Left lung (tissue), 10 donors: Measurements from ENCODE around the gene IGF1R. TPM values are rescaled to one million over a fixed set of nuclear protein-coding genes. Genes with fewer than 3 reads are reported as not detected.
"Not testable (repeated sequence)": the region's sequence is repeated elsewhere in the genome, so short reads cannot be mapped to it uniquely, and the experiment has no call there.

Experiments
- ATAC-seq: fragments of 200-7000 bp; cut with Tn5 transposase; one replicate; pipeline ENCODE4 v1.9.1; 2020; ENCODE audit warnings: moderate library complexity
- DNase-seq, 4 donors: peaks; one replicate each; pipeline ENCODE4 v3.0.0-alpha.2; 2013 to 2020
- H3K27ac ChIP-seq, 2 donors: fragments of 200-600 bp; sonication (generic) in 1 of 2; one replicate each; pipeline versions ENCODE4 v1.5.0 to v1.8.0; 2020 to 2021
- H3K27me3 ChIP-seq, 2 donors: fragments of 200-600 bp; sonication (generic) in 1 of 2; one replicate each; pipeline versions ENCODE4 v1.5.0 to v1.8.0; 2020 to 2021
- H3K36me3 ChIP-seq, 2 donors: fragments of 200-600 bp; sonication (generic) in 1 of 2; one replicate each; pipeline versions ENCODE4 v1.5.0 to v1.8.0; 2020 to 2021
- H3K4me1 ChIP-seq, 2 donors: fragments of 200-600 bp; one replicate each; pipeline ENCODE4 v1.8.0; 2021
- H3K4me3 ChIP-seq, 2 donors: fragments of 200-600 bp; sonication (generic) in 1 of 2; one replicate each; pipeline versions ENCODE4 v1.5.0 to v1.8.0; 2020 to 2021; ENCODE audit warnings: mild to moderate bottlenecking in 1 of 2
- H3K9me3 ChIP-seq, 2 donors: fragments of 200-600 bp; sonication (generic) in 1 of 2; one replicate each; pipeline versions ENCODE4 v1.5.0 to v1.8.0; 2020 to 2021
- CTCF ChIP-seq, 2 donors: fragments of 200-600 bp; sonication (generic) in 1 of 2; IDR thresholded peaks; one replicate each; pipeline versions ENCODE4 v1.5.0 to v1.8.0; 2021; ENCODE audit warnings: antibody characterized with exemption in 2 of 2
- intact Hi-C, 2 donors: fragments of 100-400 bp; cut with DNase I; formaldehyde crosslinking; loops; one replicate each; pipeline versions ENCODE4 v1.11.2 to v1.14.2; 2022
- polyA plus RNA-seq, 6 donors: library from polyadenylated mRNA; unstranded; fragments of 120-200 nt; gene quantifications; one replicate each; pipeline ENCODE4 v1.2.1, GENCODE V29; 2013; ENCODE audit not compliant: insufficient read length in 6 of 6
- total RNA-seq, 2 donors: library from RNA; stranded (reverse); fragmentation: NEBNext Ultra II Directional; extraction: Animal tissue kit (Norgen Biotek cat#: 25700); gene quantifications; one replicate each; pipeline ENCODE4 v1.2.1, GENCODE V29; 2021
- donor health status: DM: no; HTN: yes; CAD: no.
- donor health status: DM: no; HTN: no; CAD: no.

The IGF1R gene
- total and polyA plus RNA-seq, 8 donors: 32.0 to 41.0 (median 37.0) TPM

- no peak for ATAC-seq
- H3K27me3 ChIP-seq: no peaks in the 10 kb centered on the region
- H3K27ac ChIP-seq: no peak overlapping the region
- no peak for DNase-seq
- H3K36me3 ChIP-seq: peaks cover 0 to 67% of the 10 kb centered on the region in 2 donors
- H3K4me1 ChIP-seq: peaks cover 0 to 15% of the 10 kb centered on the region in 2 donors
- H3K9me3 ChIP-seq: peaks cover 0 to 7% of the 10 kb centered on the region in 2 donors
- H3K4me3 ChIP-seq: no peak overlapping the region
- intact Hi-C loops: no loop called here
- TF ChIP-seq CTCF (IDR thresholded peaks at IDR 0.05): no peak
Measured at GRCh38 chr15:98960555-98961050, 312.3 kb downstream of the IGF1R start.

- no peak for TF ChIP-seq CTCF (IDR thresholded peaks at IDR 0.05)
- Histone ChIP-seq H3K4me1 (no peaks in the 10 kb centered on the region), H3K4me3 (no peak overlapping the region), H3K27me3 (no peaks in the 10 kb centered on the region), H3K36me3 (peaks cover 0 to 43% of the 10 kb centered on the region in 2 donors), H3K27ac (no peak overlapping the region), H3K9me3 (peaks cover 0 to 7% of the 10 kb centered on the region in 2 donors)
- DNase-seq (no peak), ATAC-seq (no peak)
- intact Hi-C loops: no loop called here
Measured at GRCh38 chr15:98963444-98963843, 315.1 kb downstream of the IGF1R start.

- Histone ChIP-seq H3K27me3 (no peaks in the 10 kb centered on the region), H3K36me3 (peaks cover 0 to 32% of the 10 kb centered on the region in 2 donors), H3K4me1 (no peaks in the 10 kb centered on the region), H3K9me3 (peaks cover 0 to 7% of the 10 kb centered on the region in 2 donors), H3K27ac (no peak overlapping the region), H3K4me3 (no peak overlapping the region)
- TF ChIP-seq CTCF (IDR thresholded peaks at IDR 0.05): no peak
- intact Hi-C loops: no loop called here
- DNase-seq (peak in 1 of 4 donors; percentile 59), ATAC-seq (no peak)
Measured at GRCh38 chr15:98964466-98965133, 316.3 kb downstream of the IGF1R start.

GRCh38 chr15:98965134-98965491 lies 316.8 kb downstream of the IGF1R start:
- H3K4me3 ChIP-seq, ATAC-seq, H3K27ac ChIP-seq, H3K27me3 ChIP-seq, H3K4me1 ChIP-seq, H3K9me3 ChIP-seq, DNase-seq, intact Hi-C loops: not testable (repeated sequence)
- H3K36me3 ChIP-seq: peaks cover 0 to 30% of the 10 kb centered on the region in 2 donors

GRCh38 chr15:98965597-98965996 lies 317.3 kb downstream of the IGF1R start:
- Histone ChIP-seq H3K36me3 (peaks cover 0 to 25% of the 10 kb centered on the region in 2 donors), H3K27me3 (no peaks in the 10 kb centered on the region), H3K4me3 (no peak overlapping the region), H3K9me3 (peaks cover 0 to 7% of the 10 kb centered on the region in 2 donors), H3K4me1 (no peaks in the 10 kb centered on the region), H3K27ac (no peak overlapping the region)
- intact Hi-C loops: no loop called here
- DNase-seq: no peak
- TF ChIP-seq CTCF (IDR thresholded peaks at IDR 0.05): no peak
- ATAC-seq: no peak
